HepG2 (cell line): Measurements from ENCODE around the gene SNX10.

Experiments
- NFIC ChIP-seq: IDR thresholded peaks from 2 replicates; pipeline ENCODE4 v1.6.1; 2012; ENCODE audit warnings: mild to moderate bottlenecking, low read length, inconsistent platforms
- POLR2AphosphoS5 ChIP-seq: IDR thresholded peaks from 2 replicates; pipeline ENCODE4 v1.6.1; 2012; ENCODE audit warnings: low read depth, low read length
- TP53 ChIP-seq: sonication (generic); formaldehyde crosslinking; conservative IDR thresholded peaks from 2 replicates; pipeline ENCODE4 v1.4.0; 2020; ENCODE audit warnings: missing genetic modification reagents
- ZFP36L1 ChIP-seq: sonication (generic); formaldehyde crosslinking; IDR thresholded peaks from 2 replicates; pipeline ENCODE4 v1.8.0; 2022; ENCODE audit warnings: mild to moderate bottlenecking, missing genetic modification reagents, moderate library complexity
- ZNF564 ChIP-seq: sonication (generic); formaldehyde crosslinking; IDR thresholded peaks from 2 replicates; pipeline ENCODE4 v1.8.1; 2023; ENCODE audit warnings: mild to moderate bottlenecking, missing genetic modification reagents
- ZNF878 ChIP-seq: sonication (generic); formaldehyde crosslinking; IDR thresholded peaks from 2 replicates; pipeline ENCODE4 v1.8.1; 2023; ENCODE audit warnings: mild to moderate bottlenecking, missing genetic modification reagents, moderate library complexity
- TF ChIP-seq, protein P1 (sequence below): sonication (generic); formaldehyde crosslinking; IDR thresholded peaks from 2 replicates; pipeline ENCODE4 v1.5.0; 2020; ENCODE audit warnings: mild to moderate bottlenecking, missing genetic modification reagents, moderate library complexity
- TF ChIP-seq, protein P2 (sequence below): IDR thresholded peaks from 2 replicates; pipeline ENCODE4 v1.6.1; 2016; ENCODE audit warnings: mild to moderate bottlenecking, missing biosample characterization, missing genetic modification reagents
- TF ChIP-seq, protein P3 (sequence below), 2 experiments: sonication (generic) in 1 of 2; formaldehyde crosslinking in 1 of 2; IDR thresholded peaks; 2 replicates each; pipeline versions ENCODE4 v1.5.1 to v1.6.1; 2011 to 2020; ENCODE audit warnings: borderline replicate concordance in 1 of 2, low read depth in 1 of 2, low read length in 1 of 2, mild to moderate bottlenecking in 1 of 2, missing genetic modification reagents in 1 of 2, moderate library complexity in 1 of 2

DNA sequence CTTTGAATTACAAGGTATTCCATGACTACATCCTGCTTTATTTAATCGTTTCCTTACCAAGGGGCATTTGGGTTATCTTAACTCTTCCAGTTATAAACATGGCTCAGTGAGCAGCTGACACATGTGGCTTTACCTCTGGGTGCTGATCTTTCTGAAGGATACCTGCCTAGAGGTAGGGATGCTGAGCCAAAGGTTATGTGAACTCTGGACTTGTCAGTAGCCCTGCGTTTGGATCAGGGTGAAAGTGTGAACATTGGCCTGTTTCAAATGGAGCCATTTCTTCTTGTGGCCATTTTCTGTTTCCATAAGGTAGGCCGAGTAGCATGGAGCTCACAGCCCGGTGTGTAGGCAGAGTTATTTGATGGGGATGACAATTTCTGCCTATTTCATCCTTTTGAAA lies 29.2 kb downstream of the SNX10 start:
- TF ChIP-seq, protein P1, sequence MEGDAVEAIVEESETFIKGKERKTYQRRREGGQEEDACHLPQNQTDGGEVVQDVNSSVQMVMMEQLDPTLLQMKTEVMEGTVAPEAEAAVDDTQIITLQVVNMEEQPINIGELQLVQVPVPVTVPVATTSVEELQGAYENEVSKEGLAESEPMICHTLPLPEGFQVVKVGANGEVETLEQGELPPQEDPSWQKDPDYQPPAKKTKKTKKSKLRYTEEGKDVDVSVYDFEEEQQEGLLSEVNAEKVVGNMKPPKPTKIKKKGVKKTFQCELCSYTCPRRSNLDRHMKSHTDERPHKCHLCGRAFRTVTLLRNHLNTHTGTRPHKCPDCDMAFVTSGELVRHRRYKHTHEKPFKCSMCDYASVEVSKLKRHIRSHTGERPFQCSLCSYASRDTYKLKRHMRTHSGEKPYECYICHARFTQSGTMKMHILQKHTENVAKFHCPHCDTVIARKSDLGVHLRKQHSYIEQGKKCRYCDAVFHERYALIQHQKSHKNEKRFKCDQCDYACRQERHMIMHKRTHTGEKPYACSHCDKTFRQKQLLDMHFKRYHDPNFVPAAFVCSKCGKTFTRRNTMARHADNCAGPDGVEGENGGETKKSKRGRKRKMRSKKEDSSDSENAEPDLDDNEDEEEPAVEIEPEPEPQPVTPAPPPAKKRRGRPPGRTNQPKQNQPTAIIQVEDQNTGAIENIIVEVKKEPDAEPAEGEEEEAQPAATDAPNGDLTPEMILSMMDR (CRISPR knock-in tag), result no peak
- TF ChIP-seq ZNF878 (CRISPR knock-in tag) (no peak), NFIC (no peak), TP53 (no peak), POLR2AphosphoS5 (no peak), ZNF564 (CRISPR knock-in tag) (no peak), ZFP36L1 (CRISPR knock-in tag) (no peak)
- TF ChIP-seq, protein P2, sequence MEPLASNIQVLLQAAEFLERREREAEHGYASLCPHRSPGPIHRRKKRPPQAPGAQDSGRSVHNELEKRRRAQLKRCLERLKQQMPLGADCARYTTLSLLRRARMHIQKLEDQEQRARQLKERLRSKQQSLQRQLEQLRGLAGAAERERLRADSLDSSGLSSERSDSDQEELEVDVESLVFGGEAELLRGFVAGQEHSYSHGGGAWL (CRISPR knock-in tag), result no peak
- TF ChIP-seq, protein P3, sequence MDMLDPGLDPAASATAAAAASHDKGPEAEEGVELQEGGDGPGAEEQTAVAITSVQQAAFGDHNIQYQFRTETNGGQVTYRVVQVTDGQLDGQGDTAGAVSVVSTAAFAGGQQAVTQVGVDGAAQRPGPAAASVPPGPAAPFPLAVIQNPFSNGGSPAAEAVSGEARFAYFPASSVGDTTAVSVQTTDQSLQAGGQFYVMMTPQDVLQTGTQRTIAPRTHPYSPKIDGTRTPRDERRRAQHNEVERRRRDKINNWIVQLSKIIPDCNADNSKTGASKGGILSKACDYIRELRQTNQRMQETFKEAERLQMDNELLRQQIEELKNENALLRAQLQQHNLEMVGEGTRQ (IDR thresholded peaks at IDR 0.05; ENCODE audit: low read depth, low read length), result no peak
- TF ChIP-seq, protein P3 (CRISPR knock-in tag; IDR thresholded peaks at IDR 0.05; ENCODE audit: borderline replicate concordance), result no peak
